T47D (cell line): ENCODE data around the gene CDA.

Source experiments
- DNase-seq, 2 experiments: peaks; one replicate each; pipeline versions ENCODE4 v3.0.0 to v3.0.0-alpha.2; 2011 to 2012; ENCODE audit warnings: low read depth in 1 of 2, low spot score in 1 of 2
- JUND ChIP-seq: IDR thresholded peaks from 2 replicates; pipeline ENCODE4 v1.6.1; 2012; ENCODE audit warnings: low read depth
- in situ Hi-C: cut with HindIII; loops from 2 replicates; pipeline ENCODE4 v1.10.0; 2016; ENCODE audit warnings: low sequenced_read_pairs, low pct_unique_long_range_greater_than_20kb

The CDA gene

GRCh38 chr1:20612221-20612746 is 23.4 kb downstream of the CDA start:
- no peak for DNase-seq
- in situ Hi-C loops: no loop called here
- no peak for TF ChIP-seq JUND

- in situ Hi-C loops: no loop called here
- TF ChIP-seq JUND: no peak
- DNase-seq: no peak
Measured at GRCh38 chr1:20614131-20614579, 25.3 kb downstream of the CDA start.

GRCh38 chr1:20615946-20616846 is 27.3 kb downstream of the CDA start:
- in situ Hi-C loops: no loop called here
- DNase-seq: no peak
- TF ChIP-seq JUND: no peak

GRCh38 chr1:20616847-20617487 is 28.1 kb downstream of the CDA start:
- in situ Hi-C loops: no loop called here
- DNase-seq: no peak
- no peak for TF ChIP-seq JUND

GRCh38 chr1:20618550-20618949 is 29.7 kb downstream of the CDA start:
- TF ChIP-seq JUND: no peak
- no peak for DNase-seq
- in situ Hi-C loops: no loop called here

- TF ChIP-seq JUND: no peak
- DNase-seq: no peak
- in situ Hi-C loops: no loop called here
Measured at GRCh38 chr1:20619999-20620398, 31.1 kb downstream of the CDA start.

GRCh38 chr1:20621012-20621411 is 32.1 kb downstream of the CDA start:
- no peak for DNase-seq
- TF ChIP-seq JUND: no peak
- in situ Hi-C loops: no loop called here

GRCh38 chr1:20624709-20625108 is 35.8 kb downstream of the CDA start:
- no peak for TF ChIP-seq JUND
- DNase-seq: no peak
- in situ Hi-C loops: no loop called here

- TF ChIP-seq JUND: no peak
- no peak for DNase-seq
- in situ Hi-C loops: no loop called here
Measured at GRCh38 chr1:20625176-20626097, 36.5 kb downstream of the CDA start.

GRCh38 chr1:20626098-20626427 is 37.2 kb downstream of the CDA start:
- in situ Hi-C loops: no loop called here

GRCh38 chr1:20626524-20626923 is 37.6 kb downstream of the CDA start:
- TF ChIP-seq JUND: no peak
- in situ Hi-C loops: no loop called here
- no peak for DNase-seq

More at GRCh38 chr1:20626098-20626427, 37.2 kb downstream of the CDA start:
- TF ChIP-seq JUND: no peak
- DNase-seq: no peak

GRCh38 chr1:20630729-20631128 is 41.8 kb downstream of the CDA start:
- in situ Hi-C loops: no loop called here
- no peak for DNase-seq
- TF ChIP-seq JUND: no peak
